UCSD-AML1 (cell line): Measurements from ENCODE around the gene LEKR1.

Experiments used
- DNase-seq: peaks from one replicate; lab custom pipeline; 2025; ENCODE audit not compliant: unreplicated experiment; lab: John Stamatoyannopoulos, UW

The LEKR1 gene

DNA sequence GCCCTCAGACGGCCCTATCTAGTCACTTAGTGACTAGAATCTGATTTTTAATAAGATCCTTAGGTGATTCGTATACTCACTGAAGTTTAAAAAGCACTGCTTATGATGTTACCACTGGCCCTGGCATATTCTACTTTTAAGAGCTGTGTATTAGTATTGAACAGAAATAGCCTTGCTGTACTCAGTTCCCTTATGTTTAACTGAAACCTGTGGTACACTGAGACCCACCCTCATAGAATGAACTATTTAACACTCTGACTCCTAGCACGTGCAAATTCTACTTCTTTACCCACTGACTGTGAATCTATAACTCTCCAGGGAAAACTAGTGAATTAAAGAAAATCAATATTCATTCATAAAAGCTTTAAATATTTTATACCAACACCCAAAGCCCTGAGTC lies 224.9 kb downstream of the LEKR1 start:
- DNase-seq, result no peak

DNA sequence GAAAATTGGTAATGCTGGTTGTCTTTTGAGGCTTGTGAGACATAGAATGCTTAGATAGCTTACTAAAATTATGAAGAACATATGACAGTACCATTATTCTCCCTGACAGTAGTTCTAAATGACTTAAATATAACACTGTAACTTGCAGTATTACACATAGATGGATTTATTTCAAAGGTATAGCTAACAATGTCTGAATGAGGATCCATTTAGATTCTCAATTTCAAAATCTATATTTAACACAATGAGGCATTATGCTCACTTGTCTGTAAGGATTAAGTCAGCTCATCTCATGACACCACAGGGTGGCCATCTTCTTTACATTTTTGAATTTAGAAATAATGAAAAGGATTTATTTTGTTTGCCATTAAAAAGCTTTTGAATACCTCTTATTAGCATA lies 225.4 kb downstream of the LEKR1 start:
- DNase-seq, result no peak

DNA sequence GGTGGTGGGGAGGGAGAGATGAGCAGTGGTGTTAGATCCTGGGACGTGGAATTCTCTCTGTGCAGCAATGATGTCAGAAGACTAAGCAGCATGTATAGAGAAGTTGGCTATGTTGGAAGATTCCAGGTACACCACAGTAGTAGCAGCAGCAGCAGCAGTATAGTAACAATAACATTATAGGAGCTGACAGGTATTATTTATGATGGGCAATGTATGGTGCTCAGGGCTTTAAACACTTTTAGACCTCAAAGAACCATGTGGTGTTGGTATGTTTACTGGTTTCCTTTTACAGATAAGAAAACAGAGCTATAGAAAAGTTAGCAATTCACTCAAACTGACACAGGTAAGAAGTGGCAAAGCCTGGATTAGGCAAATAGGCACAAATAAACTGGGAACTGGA lies 229.9 kb downstream of the LEKR1 start:
- no peak for DNase-seq

DNA sequence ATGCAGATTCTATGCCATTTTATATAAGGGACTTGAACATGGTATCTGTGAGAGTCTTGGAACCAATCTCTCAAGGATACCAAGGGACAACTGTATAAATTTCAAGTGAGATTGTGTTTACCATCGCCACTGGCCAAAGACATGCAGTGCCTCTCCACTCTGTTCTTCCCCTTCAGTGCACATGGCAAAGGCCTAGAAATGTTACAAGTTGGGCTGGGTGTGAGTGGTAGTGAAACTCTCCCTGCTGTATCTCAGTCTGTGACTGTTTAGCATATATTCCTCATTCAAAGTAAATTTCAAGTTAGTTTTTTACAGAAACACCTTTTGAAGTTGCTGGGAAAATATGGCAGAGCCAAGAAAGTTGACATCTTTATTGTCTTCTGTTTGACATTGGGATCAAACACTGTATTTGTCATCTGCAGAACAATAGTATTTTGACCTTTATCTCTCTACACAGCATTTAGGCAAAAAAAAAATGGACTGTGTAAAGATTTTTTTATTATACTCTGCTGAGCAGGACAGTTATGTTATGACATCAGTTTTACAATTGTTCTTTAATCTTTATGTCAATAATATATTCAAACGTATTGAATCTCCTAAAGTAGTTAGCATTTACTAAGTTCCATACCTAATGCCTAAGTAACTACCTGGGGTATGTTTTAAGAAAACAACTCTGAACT lies 232.4 kb downstream of the LEKR1 start:
- DNase-seq, result no peak

DNA sequence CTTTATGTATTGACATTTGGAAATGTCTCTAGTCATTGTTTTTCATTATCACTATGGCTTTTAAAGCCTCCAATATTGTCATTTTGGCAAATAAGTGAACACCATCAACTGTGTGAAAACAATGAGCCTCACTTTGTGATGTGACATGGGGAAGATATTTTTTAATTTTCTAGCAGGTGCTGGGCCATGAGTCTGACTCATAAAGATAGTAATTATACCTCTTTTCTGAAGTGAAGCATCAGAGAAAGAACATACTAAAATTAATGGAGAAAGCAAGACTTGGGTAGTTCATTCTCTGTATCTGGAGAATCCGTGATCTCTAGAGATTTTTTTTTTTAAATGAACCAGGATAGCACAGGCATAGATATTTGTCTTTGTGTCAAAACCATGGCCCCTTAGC lies 233.0 kb downstream of the LEKR1 start:
- DNase-seq, result no peak

DNA sequence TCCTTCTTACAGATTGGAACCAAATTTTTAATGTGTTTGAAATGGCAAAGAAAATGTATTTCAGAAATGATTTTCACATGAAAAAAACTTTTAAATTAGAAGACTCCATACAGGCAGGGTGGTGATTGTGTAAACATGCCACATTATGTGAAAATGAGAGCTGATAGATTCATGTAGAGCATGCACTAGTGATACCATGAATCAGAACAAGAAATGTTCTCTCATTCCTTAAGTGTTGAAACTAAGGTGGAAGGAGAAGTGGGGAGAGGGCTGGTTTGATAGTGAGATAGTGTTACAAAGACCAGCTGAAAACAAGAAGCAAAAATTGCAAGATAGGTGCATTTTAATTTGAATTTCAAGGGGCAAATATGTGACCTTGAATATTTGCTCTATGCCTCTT lies 233.5 kb downstream of the LEKR1 start:
- no peak for DNase-seq

DNA sequence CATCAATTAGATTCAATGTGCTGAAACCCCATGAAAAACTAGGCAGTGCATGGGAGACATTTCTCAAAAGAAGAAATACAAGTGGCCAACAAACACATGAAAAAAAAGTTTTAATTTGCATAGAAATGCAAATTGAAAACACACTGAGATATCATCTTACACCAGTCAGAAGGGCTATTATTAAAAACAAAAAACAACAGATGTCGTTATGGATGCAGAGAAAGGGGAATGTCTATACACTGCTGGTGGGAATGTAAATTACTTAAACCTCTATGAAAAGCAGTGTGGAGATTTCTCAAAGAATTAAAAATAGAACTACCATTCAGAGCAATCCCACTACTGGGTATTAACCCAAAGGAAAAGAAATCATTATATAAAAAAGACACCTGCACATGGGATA lies 235.1 kb downstream of the LEKR1 start:
- no peak for DNase-seq

DNA sequence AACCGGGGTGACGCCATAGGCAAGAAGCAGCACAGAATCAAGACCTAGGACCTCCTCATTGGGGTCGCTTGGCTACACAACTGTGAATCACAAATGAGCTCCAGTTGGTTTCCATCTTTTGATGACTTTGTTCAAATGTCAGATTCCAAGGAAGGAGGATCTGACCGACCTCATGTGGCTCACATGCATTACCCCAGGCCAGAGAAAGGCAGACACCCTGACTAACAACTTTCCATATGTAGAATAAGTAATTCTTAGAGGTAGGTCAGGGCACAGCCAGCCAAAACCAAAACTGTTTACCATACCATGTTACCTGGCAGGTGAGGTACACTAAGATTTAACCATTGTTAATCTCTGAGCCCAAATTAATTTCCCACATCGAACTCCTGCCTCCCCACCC lies 237.3 kb downstream of the LEKR1 start:
- DNase-seq, result no peak

DNA sequence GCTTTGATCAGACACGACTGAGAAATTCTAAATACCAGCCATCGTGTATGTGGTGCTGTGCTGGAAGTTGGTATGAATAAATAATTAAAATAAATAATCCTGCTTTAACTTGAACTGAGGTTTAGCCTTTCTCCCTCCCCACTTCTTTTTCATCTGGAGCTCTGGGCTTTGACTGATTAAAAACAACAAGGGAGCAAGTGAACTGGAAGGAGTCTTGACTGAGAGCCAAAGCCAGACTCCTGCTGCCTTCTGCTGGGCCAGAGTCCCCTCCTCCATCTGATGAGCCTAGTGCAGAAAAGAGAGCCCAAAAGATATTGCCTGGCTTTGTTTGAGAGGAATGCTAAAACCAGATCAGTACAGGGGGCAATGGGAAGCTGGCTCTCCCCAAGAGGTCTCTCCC lies 237.8 kb downstream of the LEKR1 start:
- no peak for DNase-seq

DNA sequence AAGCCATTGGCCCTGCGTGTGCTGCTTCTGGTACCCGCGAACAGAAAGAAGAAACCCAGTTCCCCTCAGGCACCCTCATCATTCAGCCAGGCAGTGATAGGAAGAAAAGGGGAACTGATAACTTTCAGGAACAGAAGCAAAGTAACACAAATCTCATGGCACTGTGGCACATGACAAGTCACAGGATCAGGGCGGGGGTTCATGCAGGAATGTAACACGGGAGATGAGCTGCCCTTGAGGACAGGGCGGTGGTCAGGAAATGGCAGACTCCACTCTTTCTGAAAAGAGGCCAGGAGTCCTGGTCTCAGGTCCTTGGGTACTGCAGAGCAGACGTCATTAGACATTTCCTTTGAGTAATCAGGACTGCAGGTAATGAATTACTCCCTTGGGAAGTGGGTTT lies 238.2 kb downstream of the LEKR1 start:
- no peak for DNase-seq

DNA sequence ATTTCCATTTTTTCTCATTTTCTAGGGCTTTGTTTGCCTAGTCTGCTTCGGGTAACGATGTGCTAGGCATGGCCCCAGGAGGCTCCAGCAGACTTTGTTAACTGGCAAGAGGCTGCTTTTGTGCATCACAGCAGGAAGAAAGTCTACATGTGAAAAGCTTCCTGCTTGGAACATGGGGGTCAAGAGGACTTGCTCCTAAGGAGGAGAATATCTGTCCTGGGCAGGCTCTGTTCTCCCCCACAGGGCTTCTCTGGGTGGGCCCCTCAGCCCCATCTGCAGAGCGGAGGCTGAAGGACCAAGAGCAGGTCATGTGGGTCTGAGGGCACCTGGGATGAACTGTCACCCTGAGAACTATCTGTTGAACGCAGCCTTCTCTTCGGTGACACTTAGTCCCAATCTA lies 239.0 kb downstream of the LEKR1 start:
- DNase-seq, result no peak

DNA sequence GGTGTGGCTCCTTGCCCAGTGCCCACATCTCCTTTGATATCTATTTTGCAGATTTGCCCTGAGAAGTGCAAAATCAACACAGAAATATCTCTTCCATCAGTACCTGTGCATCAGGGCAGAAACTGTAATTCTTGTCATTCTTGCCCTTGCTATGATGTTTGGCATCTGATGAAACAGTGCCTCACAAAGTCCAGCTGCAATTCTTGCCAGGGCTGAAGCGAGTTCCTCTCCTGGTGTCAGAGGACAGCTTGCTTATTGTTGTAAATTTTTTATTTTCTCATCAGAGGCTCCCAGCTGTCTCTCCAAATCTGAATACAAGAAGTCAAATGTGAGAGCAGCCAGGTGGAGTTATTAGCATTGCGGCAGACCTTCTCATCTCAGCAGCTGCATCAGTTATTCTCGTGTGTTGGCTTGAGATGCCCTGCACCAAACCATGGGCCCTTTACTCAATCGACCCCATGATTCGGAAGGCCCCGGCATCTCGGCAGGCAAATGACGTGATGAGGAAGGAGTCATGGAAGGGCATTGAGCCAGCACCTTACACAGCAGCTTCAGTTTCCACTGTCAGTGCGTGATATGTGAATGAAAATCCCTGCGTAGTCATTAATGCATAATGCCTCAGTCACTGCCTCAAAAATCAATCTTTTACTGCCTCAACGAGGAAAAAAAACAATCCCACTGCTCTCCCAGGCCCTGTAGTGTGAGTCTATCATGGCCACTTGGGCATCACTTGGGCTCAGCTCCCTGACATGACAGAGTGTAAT lies 240.4 kb downstream of the LEKR1 start:
- DNase-seq, result no peak

DNA sequence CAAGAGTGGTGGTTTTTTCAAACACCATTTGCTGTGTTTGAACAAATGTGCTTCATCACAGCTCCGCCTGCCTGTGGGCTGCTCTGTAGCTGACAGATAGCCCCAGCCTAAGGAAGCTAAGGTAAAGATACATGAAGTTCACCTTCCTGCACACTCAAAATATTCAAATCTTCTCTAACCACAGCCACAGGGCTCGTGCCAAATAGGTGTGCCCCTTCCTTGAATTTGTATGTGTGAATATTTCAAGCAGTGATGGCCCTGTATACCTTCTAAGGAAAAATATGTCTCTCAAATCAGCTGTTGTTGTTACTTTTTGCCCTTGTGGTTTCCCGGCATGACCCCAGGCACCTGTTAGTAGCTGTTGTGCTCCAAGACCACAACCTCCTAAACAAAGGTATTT lies 241.0 kb downstream of the LEKR1 start:
- DNase-seq, result no peak

DNA sequence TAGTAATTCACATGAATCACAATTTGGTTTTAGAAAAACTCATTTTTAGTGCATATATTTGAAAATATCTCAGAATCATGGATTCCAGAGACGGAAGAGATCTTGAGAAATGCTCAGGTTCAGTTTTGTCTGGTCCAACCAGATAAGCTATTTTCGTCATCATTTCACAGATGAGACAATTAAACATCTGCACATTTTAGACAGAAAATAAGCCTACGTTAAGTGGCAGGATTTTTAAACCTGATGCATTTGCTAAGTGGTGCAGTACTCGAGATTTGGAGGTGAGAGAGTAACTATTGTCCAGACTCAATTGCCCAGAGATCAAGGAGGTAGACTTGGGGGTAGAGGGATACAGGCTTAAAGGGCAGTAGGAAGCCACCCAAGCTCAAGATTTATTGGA lies 243.3 kb downstream of the LEKR1 start:
- DNase-seq, result no peak

DNA sequence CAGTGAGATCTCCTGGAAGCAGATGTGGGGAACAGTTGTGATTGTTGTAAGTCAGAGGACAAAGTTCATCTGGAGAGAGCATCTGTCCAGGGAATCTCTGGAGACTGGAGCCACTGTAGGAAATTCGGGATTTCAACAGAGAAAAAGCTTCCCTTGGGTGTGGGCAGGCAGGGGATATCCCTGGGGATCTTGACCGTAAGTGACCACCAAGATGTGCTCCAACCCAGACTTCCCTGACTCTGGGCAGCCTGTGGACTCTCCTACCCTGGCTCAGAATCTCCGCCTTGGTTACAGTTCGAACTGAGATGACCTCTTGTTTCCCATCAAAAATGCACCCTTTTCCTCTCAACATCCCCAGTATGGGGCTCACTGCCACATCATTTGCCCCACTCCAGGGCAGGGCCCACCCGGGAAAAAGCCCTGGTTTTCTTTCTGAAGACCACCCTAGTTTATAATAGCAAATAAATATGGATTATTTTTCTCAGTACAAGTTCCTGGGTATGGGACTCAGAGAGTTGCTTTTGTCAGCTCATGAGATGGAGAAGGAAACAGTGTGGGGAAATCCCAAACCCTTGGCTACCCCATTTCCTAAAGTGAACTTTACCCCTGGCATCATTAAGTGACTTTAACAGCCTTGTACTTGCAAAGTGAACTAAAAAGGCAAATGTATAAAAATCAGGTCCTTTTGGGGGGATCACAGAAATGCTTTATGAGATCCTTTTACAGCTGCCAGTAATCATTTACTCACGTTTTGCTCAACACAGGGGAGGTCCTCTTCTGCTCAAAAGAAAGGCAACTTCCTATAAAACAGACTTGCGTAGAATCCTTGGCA lies 243.9 kb downstream of the LEKR1 start:
- DNase-seq, result no peak

DNA sequence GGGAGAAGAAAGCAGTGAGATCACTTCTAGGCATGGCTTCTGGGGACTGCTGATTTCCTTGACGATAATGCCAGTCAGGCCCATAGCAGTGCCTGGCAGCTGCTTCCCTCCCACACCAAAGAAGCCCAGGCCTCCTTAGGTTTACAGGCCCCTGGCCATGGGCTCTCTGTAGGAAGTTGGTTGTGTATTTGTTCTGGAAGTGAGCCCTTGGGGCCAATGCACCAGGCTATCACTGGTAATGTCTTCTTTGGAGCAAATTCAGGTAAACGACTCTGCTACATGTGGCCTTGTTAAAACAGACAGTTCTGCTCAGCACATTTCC lies 244.5 kb downstream of the LEKR1 start:
- no peak for DNase-seq

DNA sequence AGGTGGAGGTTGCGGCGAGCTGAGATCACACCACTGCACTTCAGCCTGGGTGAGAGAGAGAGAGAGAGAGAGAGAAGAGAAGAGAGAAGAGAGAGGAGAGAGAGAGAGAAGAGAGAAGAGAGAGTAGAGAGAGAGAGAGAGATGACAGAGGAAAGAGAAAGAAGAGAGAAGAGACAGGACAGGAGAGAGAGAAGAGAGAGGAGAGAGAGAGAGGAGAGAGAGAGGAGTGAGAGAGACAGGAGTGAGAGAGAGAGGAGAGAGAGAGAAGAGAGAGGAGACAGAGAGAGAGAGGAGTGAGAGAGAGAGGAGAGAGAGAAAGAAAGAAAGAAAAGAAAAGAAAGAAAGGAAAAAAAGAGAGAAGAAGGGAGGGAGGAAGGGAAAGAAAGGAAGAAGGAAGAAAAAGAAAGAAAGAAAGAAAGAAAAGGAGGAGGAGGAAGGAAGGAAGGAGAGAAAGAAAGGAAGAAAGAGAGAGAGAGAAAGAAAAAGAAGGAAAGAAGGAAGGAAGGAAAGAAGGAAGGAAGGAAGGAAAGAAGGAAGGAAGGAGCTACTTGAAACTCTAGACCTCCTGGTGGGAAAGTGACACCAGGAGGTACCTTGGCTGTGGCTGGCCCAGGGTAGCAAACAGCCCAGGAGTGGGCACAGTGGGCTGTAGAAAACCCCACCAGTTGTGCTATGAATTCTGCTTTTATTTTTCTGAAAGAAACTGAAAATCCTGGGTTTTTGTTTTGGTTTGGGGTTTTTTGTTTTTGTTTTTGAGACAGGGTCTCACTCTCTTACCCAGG lies 245.8 kb downstream of the LEKR1 start:
- DNase-seq, result no peak

DNA sequence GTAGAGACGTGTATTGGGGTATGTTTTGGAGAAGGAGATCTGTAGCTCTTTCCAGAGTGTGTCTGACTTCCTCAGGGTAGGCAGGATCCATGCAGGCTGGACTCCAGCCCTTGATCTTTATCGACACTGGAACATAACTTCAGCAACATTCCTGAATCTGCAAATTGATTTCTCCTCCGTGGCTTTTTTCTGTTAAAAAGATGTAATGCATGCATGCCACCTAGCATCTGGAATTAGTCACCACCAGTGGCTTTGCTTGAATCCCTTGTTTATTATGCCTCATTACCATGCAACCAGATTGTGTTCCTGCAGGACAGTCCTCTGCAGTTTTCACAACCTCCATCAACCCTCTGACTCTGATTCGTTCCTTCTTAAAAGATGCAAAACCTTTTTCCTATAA lies 247.7 kb downstream of the LEKR1 start:
- no peak for DNase-seq

DNA sequence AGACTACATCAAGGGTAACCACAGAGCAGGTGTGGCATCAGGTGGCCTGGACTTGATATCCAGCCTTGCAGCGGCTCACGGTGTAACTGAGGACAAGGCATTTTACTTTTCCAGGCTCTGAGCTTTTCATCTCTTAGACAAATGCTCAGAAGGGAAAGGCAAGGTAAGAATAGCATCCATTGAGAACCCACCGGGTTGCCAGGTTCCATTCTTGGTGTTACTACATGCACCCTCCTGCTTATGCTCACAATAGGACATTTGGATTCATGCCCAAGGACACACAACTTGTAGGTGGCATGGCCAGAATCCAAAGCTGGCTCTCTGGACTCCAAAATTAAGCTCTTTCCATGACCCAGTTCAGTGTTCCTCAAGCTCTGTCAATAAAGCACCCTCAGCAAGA lies 248.3 kb downstream of the LEKR1 start:
- DNase-seq, result no peak

DNA sequence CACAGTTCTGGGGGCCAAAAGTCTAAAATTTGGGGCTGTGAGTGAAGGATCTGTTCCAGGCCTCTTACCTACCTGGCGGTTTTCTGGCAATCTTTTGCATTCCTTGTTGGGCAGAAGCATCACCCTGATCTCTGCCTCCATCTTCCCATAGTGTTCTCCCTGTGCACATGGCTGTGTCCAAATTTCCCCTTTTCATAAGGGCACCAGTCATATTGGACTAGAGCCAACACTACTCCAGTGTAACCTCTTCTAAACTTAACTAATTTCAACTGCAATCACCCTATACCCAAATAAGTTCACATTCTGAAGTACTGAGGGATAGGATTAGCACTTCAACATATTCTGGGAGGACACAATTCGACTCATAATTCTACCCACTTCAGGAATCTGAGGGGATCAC lies 248.8 kb downstream of the LEKR1 start:
- DNase-seq, result no peak

DNA sequence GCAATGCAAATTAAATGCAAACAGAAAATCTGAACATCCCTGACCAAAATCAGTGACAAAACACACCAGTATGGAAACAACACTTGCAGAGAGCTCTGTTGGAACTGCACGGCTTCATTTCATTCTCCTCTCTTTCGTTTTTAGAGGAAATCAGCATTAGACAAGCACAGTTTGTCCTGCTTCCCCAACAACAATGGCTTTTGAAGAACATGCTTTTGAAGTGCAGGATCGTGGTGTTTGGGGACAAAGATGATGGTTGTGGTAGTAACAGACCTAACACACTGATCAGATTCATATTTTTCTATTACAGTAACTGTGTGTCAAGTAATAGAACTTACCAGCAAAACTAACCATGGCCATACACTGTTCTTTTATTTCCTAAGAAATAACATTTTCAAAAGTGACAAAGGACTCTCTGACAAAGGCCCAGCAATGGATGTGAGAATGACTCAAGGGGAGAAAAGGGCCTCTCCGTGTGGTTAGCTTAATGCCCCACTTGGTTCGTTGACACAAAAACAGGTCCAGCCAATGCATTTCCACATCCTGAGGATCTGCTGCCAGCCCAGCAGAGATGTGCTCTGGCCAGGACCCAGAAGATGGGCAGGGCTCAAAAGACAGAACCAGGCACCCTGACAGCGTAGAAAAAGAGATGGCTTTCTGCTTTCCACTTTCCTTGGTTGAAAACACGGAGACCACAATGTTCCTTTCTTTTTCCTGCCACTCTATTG lies 249.7 kb downstream of the LEKR1 start:
- DNase-seq, result no peak
